Activated CD4-positive, alpha-beta T cell treated with anti-CD3 and anti-CD28 coated beads, Interleukin-2, amount 50 U/mL, for 24 hours (primary cell): ENCODE measurements around the gene BIN2.
"Not testable (repeated sequence)": the region's sequence is repeated elsewhere in the genome, so short reads cannot be mapped to it uniquely, and the experiment has no call there.

Experiments
- DNase-seq, 2 donors: peaks; one replicate each; pipeline ENCODE4 v3.0.0-alpha.2; 2020; ENCODE audit warnings: low read depth in 1 of 2, low spot score in 1 of 2

BIN2 gene

GRCh38 chr12:51263341-51263740, 60.6 kb downstream of the BIN2 start:
- DNase-seq, result no peak

- DNase-seq, result no peak
These were observed 61.2 kb downstream of the BIN2 start for GRCh38 chr12:51262758-51263177.

- DNase-seq, result not testable (repeated sequence)
These were observed 64.4 kb downstream of the BIN2 start for GRCh38 chr12:51259600-51259999.

- DNase-seq, result no peak
These were observed 69.4 kb downstream of the BIN2 start for GRCh38 chr12:51254536-51254935.

GRCh38 chr12:51253276-51253675, 70.7 kb downstream of the BIN2 start:
- DNase-seq, result no peak

- DNase-seq, result no peak
These were observed 76.3 kb downstream of the BIN2 start for GRCh38 chr12:51247523-51248206.

GRCh38 chr12:51246254-51246853, 77.6 kb downstream of the BIN2 start:
- DNase-seq, result no peak

GRCh38 chr12:51245476-51246253, 78.3 kb downstream of the BIN2 start:
- DNase-seq, result no peak

- DNase-seq, result no peak
These were observed 79.7 kb downstream of the BIN2 start for GRCh38 chr12:51244269-51244668.

- no peak for DNase-seq
These were observed 81.1 kb downstream of the BIN2 start for GRCh38 chr12:51242876-51243275.

GRCh38 chr12:51242120-51242519, 81.9 kb downstream of the BIN2 start:
- no peak for DNase-seq

- no peak for DNase-seq
These were observed 83.0 kb downstream of the BIN2 start for GRCh38 chr12:51240971-51241370.

- DNase-seq, result peak; percentile 78 to 93
These were observed 85.3 kb downstream of the BIN2 start, which contains the start of gene DAZAP2 for GRCh38 chr12:51238510-51239334. DAZAP2 (plus strand) TSS chr12:51238826; CDS start chr12:51238908, 82 bp downstream.

- DNase-seq, result no peak
These were observed 85.9 kb downstream of the BIN2 start for GRCh38 chr12:51238037-51238509.

- DNase-seq, result no peak
These were observed 89.4 kb downstream of the BIN2 start for GRCh38 chr12:51234530-51234929.

- DNase-seq, result no peak
These were observed 91.3 kb downstream of the BIN2 start for GRCh38 chr12:51232642-51233041.
